AG10803 (cell line): ENCODE results near the gene SPACA9.

ENCODE experiments used
- DNase-seq: peaks from one replicate; pipeline ENCODE4 v3.0.0; 2010; ENCODE audit warnings: low read depth
- H3K4me3 ChIP-seq: 2 replicates; pipeline ENCODE4 v1.5.1; 2011; ENCODE audit warnings: mild to moderate bottlenecking, low read length, control low read depth
- TF ChIP-seq, protein P1 (sequence below): conservative IDR thresholded peaks from 2 replicates; pipeline ENCODE4 v1.5.1; 2011; ENCODE audit warnings: mild to moderate bottlenecking, low read length, control low read depth, inconsistent platforms

SPACA9 gene

DNA sequence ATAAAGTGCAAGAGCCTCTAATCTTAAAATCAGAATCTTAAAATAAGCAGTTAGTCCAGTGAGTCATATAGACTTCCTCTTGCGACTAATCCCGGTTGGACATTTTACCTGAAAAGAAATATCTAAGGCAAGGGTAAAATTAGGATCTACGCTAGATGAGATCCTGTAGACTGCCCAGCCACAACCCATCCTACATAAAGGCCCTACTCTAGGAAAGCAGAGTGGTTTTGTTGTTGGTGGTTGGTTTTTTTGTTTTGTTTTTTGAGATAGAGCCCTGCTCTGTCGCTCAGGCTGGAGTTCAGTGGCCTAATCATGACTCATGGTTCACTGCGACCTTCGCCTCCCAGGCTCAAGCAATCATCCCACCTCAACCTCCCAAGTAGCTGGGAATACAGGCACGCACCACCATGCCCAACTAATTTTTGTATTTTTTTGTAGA is 58.8 kb downstream of the SPACA9 start:
- TF ChIP-seq, protein P1, sequence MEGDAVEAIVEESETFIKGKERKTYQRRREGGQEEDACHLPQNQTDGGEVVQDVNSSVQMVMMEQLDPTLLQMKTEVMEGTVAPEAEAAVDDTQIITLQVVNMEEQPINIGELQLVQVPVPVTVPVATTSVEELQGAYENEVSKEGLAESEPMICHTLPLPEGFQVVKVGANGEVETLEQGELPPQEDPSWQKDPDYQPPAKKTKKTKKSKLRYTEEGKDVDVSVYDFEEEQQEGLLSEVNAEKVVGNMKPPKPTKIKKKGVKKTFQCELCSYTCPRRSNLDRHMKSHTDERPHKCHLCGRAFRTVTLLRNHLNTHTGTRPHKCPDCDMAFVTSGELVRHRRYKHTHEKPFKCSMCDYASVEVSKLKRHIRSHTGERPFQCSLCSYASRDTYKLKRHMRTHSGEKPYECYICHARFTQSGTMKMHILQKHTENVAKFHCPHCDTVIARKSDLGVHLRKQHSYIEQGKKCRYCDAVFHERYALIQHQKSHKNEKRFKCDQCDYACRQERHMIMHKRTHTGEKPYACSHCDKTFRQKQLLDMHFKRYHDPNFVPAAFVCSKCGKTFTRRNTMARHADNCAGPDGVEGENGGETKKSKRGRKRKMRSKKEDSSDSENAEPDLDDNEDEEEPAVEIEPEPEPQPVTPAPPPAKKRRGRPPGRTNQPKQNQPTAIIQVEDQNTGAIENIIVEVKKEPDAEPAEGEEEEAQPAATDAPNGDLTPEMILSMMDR = no peak
- H3K4me3 ChIP-seq = no peak overlapping the region
- DNase-seq = no peak

DNA sequence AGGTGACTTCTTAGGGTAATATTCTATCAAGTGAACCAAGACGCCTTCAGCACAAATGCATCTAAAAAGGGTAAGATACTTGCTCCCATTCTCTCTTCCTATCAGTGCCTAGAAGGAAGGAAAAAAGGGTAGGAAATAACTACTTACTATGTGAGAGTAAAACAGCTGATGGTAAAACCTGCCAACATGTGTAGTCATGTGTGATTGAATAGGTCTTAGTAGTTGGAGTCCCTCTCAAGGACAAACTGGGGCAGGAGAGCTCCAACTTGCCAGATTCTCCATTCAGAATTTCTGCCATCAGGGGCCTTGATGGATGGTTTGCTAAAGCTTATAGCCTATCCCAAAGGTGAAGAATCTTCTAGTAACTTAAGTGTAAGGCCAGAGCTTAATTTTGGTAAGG is 60.5 kb downstream of the SPACA9 start:
- no peak for DNase-seq
- TF ChIP-seq, protein P1 = no peak
- H3K4me3 ChIP-seq = no peak overlapping the region
